ENCODE data around the gene GMPR2.
"Not testable (repeated sequence)": the region's sequence is repeated elsewhere in the genome, so short reads cannot be mapped to it uniquely, and the experiment has no call there.

Gene GMPR2

GRCh38 chr14:24233538-24233866, 773 bp downstream of the GMPR2 start:
- DNase-seq: no peak

GRCh38 chr14:24234095-24235005, 1.6 kb downstream of the GMPR2 start:
- no peak for DNase-seq

GRCh38 chr14:24235804-24236688, 3.3 kb downstream of the GMPR2 start:
- no peak for DNase-seq

GRCh38 chr14:24236689-24237462, 4.1 kb downstream of the GMPR2 start:
- DNase-seq: no peak

- no peak for DNase-seq
Observed at GRCh38 chr14:24237463-24237955, 4.8 kb downstream of the GMPR2 start.

- DNase-seq: no peak
Observed at GRCh38 chr14:24238123-24238522, 5.4 kb downstream of the GMPR2 start.

- DNase-seq: no peak
Observed at GRCh38 chr14:24238527-24239037, 5.9 kb downstream of the GMPR2 start.

GRCh38 chr14:24240110-24240918, 7.6 kb downstream of the GMPR2 start:
- no peak for DNase-seq

- DNase-seq: peak; percentile 94
Observed at GRCh38 chr14:24241829-24242443, 9.2 kb downstream of the GMPR2 start.

GRCh38 chr14:24243336-24243836, 10.7 kb downstream of the GMPR2 start:
- no peak for DNase-seq

- not testable (repeated sequence) for DNase-seq
Observed at GRCh38 chr14:24245350-24245749, 12.6 kb downstream of the GMPR2 start.

GRCh38 chr14:24246765-24247212, 14.1 kb downstream of the GMPR2 start:
- DNase-seq: no peak

- DNase-seq: no peak
Observed at GRCh38 chr14:24247422-24247821, 14.7 kb downstream of the GMPR2 start.

GRCh38 chr14:24249230-24250021, 16.7 kb downstream of the GMPR2 start:
- peak; percentile 20 for DNase-seq

GRCh38 chr14:24250354-24250753, 17.6 kb downstream of the GMPR2 start:
- no peak for DNase-seq

GRCh38 chr14:24251880-24252288, 19.2 kb downstream of the GMPR2 start:
- no peak for DNase-seq

- DNase-seq: no peak
Observed at GRCh38 chr14:24252289-24253124, 19.8 kb downstream of the GMPR2 start.

GRCh38 chr14:24253936-24254335, 21.2 kb downstream of the GMPR2 start:
- no peak for DNase-seq

All from activated CD4-positive, CD25-positive, alpha-beta regulatory T cell treated with anti-CD3 and anti-CD28 coated beads, Interleukin-2, amount 50 U/mL, for 72 hours (primary cell).